Right lobe of liver (tissue), 6 donors: ENCODE results near the gene SERPINH1. TPM values are rescaled to one million over a fixed set of nuclear protein-coding genes. Genes with fewer than 3 reads are reported as not detected.

Experiments used
- ATAC-seq, 4 donors: fragments of 200-7000 bp; cut with Tn5 transposase; one replicate each; pipeline ENCODE4 v1.9.1; 2020; ENCODE audit warnings: mild to moderate bottlenecking in 4 of 4, moderate library complexity in 4 of 4
- DNase-seq, 3 donors: peaks; one replicate each; pipeline ENCODE4 v3.0.0-alpha.2; 2020
- H3K27ac ChIP-seq, 3 donors: fragments of 200-600 bp; one replicate each; pipeline ENCODE4 v1.8.0; 2022
- H3K27me3 ChIP-seq, 2 donors: fragments of 200-600 bp; one replicate each; pipeline ENCODE4 v1.8.0; 2022
- H3K36me3 ChIP-seq, 4 donors: fragments of 200-600 bp; sonication (generic) in 1 of 4; one replicate each; pipeline versions ENCODE4 v1.5.1 to v1.8.0; 2017 to 2022; ENCODE audit warnings: control low read depth in 1 of 4
- H3K4me1 ChIP-seq, 4 donors: fragments of 200-600 bp; sonication (generic) in 1 of 4; one replicate each; pipeline versions ENCODE4 v1.5.1 to v1.8.0; 2017 to 2022; ENCODE audit warnings: control low read depth in 1 of 4
- H3K4me3 ChIP-seq, 3 donors: fragments of 200-600 bp; one replicate each; pipeline ENCODE4 v1.8.0; 2022
- H3K9me3 ChIP-seq, 4 donors: fragments of 200-600 bp; sonication (generic) in 1 of 4; one replicate each; pipeline versions ENCODE4 v1.5.1 to v1.8.0; 2017 to 2022; ENCODE audit warnings: control low read depth in 1 of 4
- POLR2A ChIP-seq: fragments of 450-650 bp; IDR thresholded peaks from one replicate; pipeline ENCODE4 v1.6.1; 2017; ENCODE audit warnings: antibody characterized with exemption, mild to moderate bottlenecking
- WGBS: methylation state at CpG from one replicate; pipeline ENCODE4 v1.1.6; 2018; ENCODE audit warnings: low coverage, low lambda C conversion rate; ENCODE audit not compliant: insufficient coverage; ENCODE audit errors: missing lambda C conversion rate; 5-methylcytosine and 5-hydroxymethylcytosine counted together
- intact Hi-C, 2 donors: fragments of 100-400 bp; cut with DNase I; formaldehyde crosslinking; loops; one replicate each; pipeline versions ENCODE4 v1.11.2 to v1.14.1; 2022
- total RNA-seq, 6 experiments: library from RNA; depleted of rRNA in 2 of 6; stranded (reverse); fragments of >200 nt in 2 of 6; fragmentation: NEBNext Ultra II Directional in 3 of 6; extraction: Animal tissue kit (Norgen Biotek cat#: 25700) in 3 of 6; gene quantifications; one replicate each; pipeline versions ENCODE4 v1.1.0 to v1.2.4, GENCODE V29; 2016 to 2023
- TF ChIP-seq, protein P1 (sequence below), 4 donors: fragments of 200-600 bp in 3 of 4; fragments of 450-650 bp in 1 of 4; IDR thresholded peaks; one replicate each; pipeline versions ENCODE4 v1.5.1 to v1.8.0; 2016 to 2022; ENCODE audit warnings: antibody characterized with exemption in 4 of 4, mild to moderate bottlenecking in 2 of 4
- donor health status: DM: no; HTN: yes; CAD: no.
- donor health status: DM: no; HTN: no; CAD: no.
- donor health status: DM: no; HTN: no; CAD: no.
- donor health status: DM: no; HTN: yes; CAD: no.
- donor health status: DM: no; HTN: yes; CAD: no.

Gene SERPINH1
- total RNA-seq, 6 experiments from 2014 or later, result 14.6 to 44.3 (median 33.8) TPM

DNA sequence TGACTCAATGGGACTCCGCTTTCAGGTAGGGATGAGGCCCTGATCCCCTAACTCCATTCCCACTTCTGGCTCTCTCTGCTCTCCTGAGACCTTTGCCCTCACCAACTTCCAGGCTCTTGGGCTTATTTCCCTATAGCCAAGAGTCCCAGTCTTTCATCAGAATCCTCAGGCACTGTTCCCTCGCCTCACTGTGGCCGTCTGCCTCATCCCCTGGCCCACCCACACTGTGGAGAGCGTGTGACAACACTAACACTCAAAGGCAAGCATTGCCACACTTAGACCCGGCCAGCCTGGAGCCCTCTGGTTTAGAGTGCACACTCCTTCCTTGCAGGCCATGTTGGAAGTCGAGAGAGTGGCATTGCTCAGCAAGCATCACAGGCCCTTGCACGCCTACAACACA lies 27.0 kb downstream of the SERPINH1 start:
- H3K27me3 ChIP-seq, result no peaks in the 10 kb centered on the region
- H3K4me3 ChIP-seq, result no peak overlapping the region
- ATAC-seq (no peak), DNase-seq (no peak)
- H3K27ac ChIP-seq, result no peak overlapping the region
- no peaks in the 10 kb centered on the region for H3K36me3 ChIP-seq
- intact Hi-C loops, result no loop called here
- WGBS, result 89% methylated on average over 5 of the region's 7 CpGs
- H3K4me1 ChIP-seq, result peaks cover 0 to 4% (median 2%) of the 10 kb centered on the region in 4 donors
- TF ChIP-seq, protein P1, sequence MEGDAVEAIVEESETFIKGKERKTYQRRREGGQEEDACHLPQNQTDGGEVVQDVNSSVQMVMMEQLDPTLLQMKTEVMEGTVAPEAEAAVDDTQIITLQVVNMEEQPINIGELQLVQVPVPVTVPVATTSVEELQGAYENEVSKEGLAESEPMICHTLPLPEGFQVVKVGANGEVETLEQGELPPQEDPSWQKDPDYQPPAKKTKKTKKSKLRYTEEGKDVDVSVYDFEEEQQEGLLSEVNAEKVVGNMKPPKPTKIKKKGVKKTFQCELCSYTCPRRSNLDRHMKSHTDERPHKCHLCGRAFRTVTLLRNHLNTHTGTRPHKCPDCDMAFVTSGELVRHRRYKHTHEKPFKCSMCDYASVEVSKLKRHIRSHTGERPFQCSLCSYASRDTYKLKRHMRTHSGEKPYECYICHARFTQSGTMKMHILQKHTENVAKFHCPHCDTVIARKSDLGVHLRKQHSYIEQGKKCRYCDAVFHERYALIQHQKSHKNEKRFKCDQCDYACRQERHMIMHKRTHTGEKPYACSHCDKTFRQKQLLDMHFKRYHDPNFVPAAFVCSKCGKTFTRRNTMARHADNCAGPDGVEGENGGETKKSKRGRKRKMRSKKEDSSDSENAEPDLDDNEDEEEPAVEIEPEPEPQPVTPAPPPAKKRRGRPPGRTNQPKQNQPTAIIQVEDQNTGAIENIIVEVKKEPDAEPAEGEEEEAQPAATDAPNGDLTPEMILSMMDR (IDR thresholded peaks at IDR 0.05), result no peak
- no peak for TF ChIP-seq POLR2A
- H3K9me3 ChIP-seq, result no peaks in the 10 kb centered on the region

DNA sequence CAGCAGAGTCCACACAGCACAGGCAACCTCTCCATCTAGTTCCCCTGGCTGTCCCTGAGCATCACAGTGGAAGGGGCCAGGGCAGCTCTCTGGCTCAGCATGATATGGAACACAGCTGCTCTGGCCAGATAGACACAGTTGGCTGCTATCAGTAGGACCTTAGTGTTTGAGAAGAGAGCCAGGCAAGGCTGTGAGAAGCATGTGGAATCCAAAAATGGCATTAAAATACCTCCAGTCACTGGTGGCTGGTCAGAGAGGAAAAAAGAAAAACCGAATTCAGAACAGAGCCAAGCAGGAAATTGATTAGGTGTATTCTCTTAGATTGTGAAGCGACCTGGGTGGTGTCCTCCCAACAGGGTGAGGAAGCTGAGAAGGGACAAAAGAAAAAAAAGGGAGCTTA lies 27.9 kb downstream of the SERPINH1 start:
- Histone ChIP-seq H3K36me3 (no peaks in the 10 kb centered on the region), H3K4me3 (no peak overlapping the region), H3K27ac (no peak overlapping the region), H3K4me1 (peaks cover 0 to 4% (median 2%) of the 10 kb centered on the region in 4 donors), H3K27me3 (no peaks in the 10 kb centered on the region), H3K9me3 (no peaks in the 10 kb centered on the region)
- no peak for DNase-seq
- TF ChIP-seq, protein P1 (IDR thresholded peaks at IDR 0.05), result no peak
- no peak for TF ChIP-seq POLR2A
- WGBS, result 56% methylated on average over 2 of the region's 2 CpGs
- no peak for ATAC-seq
- intact Hi-C loops, result no loop called here

DNA sequence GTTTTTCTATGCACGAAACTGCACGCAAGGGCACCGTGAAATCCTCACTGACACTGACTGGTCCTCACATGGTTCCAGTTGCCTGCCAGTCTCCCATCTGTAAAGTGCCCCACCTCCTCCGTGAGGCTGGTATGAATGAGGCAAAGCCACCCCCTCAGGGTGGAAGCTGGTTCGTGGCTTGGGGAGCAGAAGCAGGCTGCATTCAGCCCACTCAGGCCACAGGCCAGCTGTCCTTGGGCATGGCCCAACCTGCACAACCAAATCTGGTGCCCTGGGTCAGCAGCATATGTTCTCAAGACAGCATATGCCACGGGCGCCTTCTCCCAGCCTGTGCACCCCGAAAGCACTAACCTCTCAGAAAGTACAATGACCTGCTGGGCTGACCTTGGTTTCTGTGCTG lies 29.3 kb downstream of the SERPINH1 start:
- Histone ChIP-seq H3K36me3 (no peaks in the 10 kb centered on the region), H3K4me1 (peaks cover 0 to 4% (median 2%) of the 10 kb centered on the region in 4 donors), H3K27ac (no peak overlapping the region), H3K27me3 (no peaks in the 10 kb centered on the region), H3K9me3 (no peaks in the 10 kb centered on the region), H3K4me3 (no peak overlapping the region)
- 76% methylated on average over 6 of the region's 8 CpGs for WGBS
- DNase-seq (no peak), ATAC-seq (no peak)
- TF ChIP-seq, protein P1 (IDR thresholded peaks at IDR 0.05), result no peak
- TF ChIP-seq POLR2A, result no peak
- intact Hi-C loops, result no loop called here

DNA sequence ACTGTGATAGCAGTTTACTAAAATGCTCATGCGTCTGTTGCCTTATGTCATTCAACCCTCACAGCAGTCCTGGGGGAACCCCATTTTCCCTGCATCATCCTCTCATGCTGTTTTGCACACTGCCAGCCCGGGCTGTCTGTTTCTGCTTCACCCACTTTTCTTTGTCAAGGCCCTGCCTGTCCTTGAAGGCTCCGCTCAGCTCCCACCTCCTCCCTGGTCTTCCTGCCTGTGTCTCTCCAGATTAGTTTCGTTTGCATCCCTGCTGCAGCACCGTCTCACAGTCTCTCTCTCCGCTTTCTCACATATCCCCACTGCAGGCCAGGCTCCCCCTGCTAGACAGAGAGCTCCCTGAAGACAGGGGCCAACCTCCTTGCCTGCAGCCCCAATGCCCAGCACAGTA lies 29.9 kb downstream of the SERPINH1 start:
- Histone ChIP-seq H3K9me3 (no peaks in the 10 kb centered on the region), H3K36me3 (no peaks in the 10 kb centered on the region), H3K27ac (no peak overlapping the region), H3K4me1 (peaks cover 0 to 4% (median 2%) of the 10 kb centered on the region in 4 donors), H3K4me3 (no peak overlapping the region), H3K27me3 (no peaks in the 10 kb centered on the region)
- 58% methylated on average over 6 of the region's 6 CpGs for WGBS
- TF ChIP-seq POLR2A, result no peak
- TF ChIP-seq, protein P1 (IDR thresholded peaks at IDR 0.05), result no peak
- ATAC-seq, result no peak
- DNase-seq, result no peak
- intact Hi-C loops, result no loop called here

DNA sequence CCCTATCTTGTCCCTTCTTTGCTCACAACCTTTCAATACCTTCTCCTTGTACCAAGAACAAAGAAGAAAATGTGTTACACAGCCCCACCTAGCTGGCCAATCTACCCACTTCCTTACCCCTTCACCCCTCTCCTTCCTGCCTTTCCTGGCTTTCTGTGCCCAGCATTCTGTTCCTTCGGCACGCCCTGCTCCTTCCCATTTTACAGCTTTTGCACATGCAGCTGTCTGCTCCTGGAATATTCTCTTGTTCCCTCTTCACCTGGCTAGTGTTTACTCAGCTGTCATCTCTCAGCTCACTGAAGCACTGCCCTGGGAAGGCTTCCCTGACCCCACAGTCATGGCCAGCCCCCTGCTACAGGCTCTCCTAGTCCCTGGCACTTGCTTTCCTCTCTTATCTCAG lies 30.7 kb downstream of the SERPINH1 start:
- H3K9me3 ChIP-seq, result no peaks in the 10 kb centered on the region
- intact Hi-C loops, result no loop called here
- no peak overlapping the region for H3K27ac ChIP-seq
- no peaks in the 10 kb centered on the region for H3K27me3 ChIP-seq
- no peak for DNase-seq
- no peaks in the 10 kb centered on the region for H3K36me3 ChIP-seq
- no peak for ATAC-seq
- TF ChIP-seq, protein P1 (IDR thresholded peaks at IDR 0.05), result no peak
- no peak for TF ChIP-seq POLR2A
- H3K4me1 ChIP-seq, result peaks cover 0 to 3% (median 1%) of the 10 kb centered on the region in 4 donors
- 62% methylated on average over 2 of the region's 2 CpGs for WGBS
- H3K4me3 ChIP-seq, result no peak overlapping the region
